Posterior cingulate gyrus (tissue), 11 donors: ENCODE results near the gene RPRD1A.
"Not testable (repeated sequence)": the region's sequence is repeated elsewhere in the genome, so short reads cannot be mapped to it uniquely, and the experiment has no call there.

Experiments used
- DNase-seq, 10 donors: peaks; one replicate each; pipeline versions ENCODE4 v3.0.0 to v3.0.0-alpha.2; 2020 to 2021; ENCODE audit warnings: mixed read lengths in 3 of 10
- intact Hi-C: fragments of 100-400 bp; cut with DNase I; formaldehyde crosslinking; loops from one replicate; pipeline ENCODE4 v1.15.1; 2023

RPRD1A gene

GRCh38 chr18:36081118-36081517 is 13.8 kb upstream of the RPRD1A start:
- DNase-seq, intact Hi-C loops: not testable (repeated sequence)

- no peak for DNase-seq
- intact Hi-C loops, result no loop called here
Measured at GRCh38 chr18:36078751-36079529, 11.6 kb upstream of the RPRD1A start.

GRCh38 chr18:36077764-36078163 is 10.4 kb upstream of the RPRD1A start:
- DNase-seq, result peak in 1 of 10 donors; percentile 60
- intact Hi-C loops, result not testable (repeated sequence)

- intact Hi-C loops, result no loop called here
- DNase-seq, result no peak
Measured at GRCh38 chr18:36075862-36076587, 8.7 kb upstream of the RPRD1A start.

- intact Hi-C loops, result no loop called here
- DNase-seq, result peak in 1 of 10 donors; percentile 29
Measured at GRCh38 chr18:36074435-36074834, 7.1 kb upstream of the RPRD1A start.

GRCh38 chr18:36073676-36074075 is 6.3 kb upstream of the RPRD1A start:
- intact Hi-C loops, result no loop called here

GRCh38 chr18:36072406-36072805 is 5.0 kb upstream of the RPRD1A start:
- DNase-seq, intact Hi-C loops: not testable (repeated sequence)

More at GRCh38 chr18:36073676-36074075, 6.3 kb upstream of the RPRD1A start:
- no peak for DNase-seq

GRCh38 chr18:36066686-36067054 is 689 bp downstream of the RPRD1A start:
- DNase-seq, result no peak
- intact Hi-C loops, result loop anchor here (1.0 to 5.0 kb wide), 2 partner anchors 63 to 94 kb away; partner anchors contain the start of genes ELP2, RMP24 and SLC39A6

- intact Hi-C loops, result loop anchor here (5.0 kb wide), 1 partner anchor 94 kb away; the partner anchor contains the start of gene RMP24
- DNase-seq, result no peak
Measured at GRCh38 chr18:36066001-36066400, 1.4 kb downstream of the RPRD1A start.

GRCh38 chr18:36064809-36065079 is 2.6 kb downstream of the RPRD1A start:
- intact Hi-C loops, result loop anchor here (5.0 kb wide), 1 partner anchor 92 kb away; the partner anchor contains the start of gene RMP24

GRCh38 chr18:36064027-36064808 is 3.1 kb downstream of the RPRD1A start:
- DNase-seq, result peak in 6 of 10 donors; percentile 8 to 83 (median 50)
- intact Hi-C loops, result no loop called here

More at GRCh38 chr18:36064809-36065079, 2.6 kb downstream of the RPRD1A start:
- peak in 1 of 10 donors; percentile 63 for DNase-seq

- intact Hi-C loops, result no loop called here
- DNase-seq, result no peak
Measured at GRCh38 chr18:36058674-36059073, 8.7 kb downstream of the RPRD1A start.

- DNase-seq, result no peak
- intact Hi-C loops, result no loop called here
Measured at GRCh38 chr18:36051760-36052159, 15.6 kb downstream of the RPRD1A start.

GRCh38 chr18:36050479-36050878 is 16.9 kb downstream of the RPRD1A start:
- intact Hi-C loops, result no loop called here
- no peak for DNase-seq

GRCh38 chr18:36047521-36047920 is 19.8 kb downstream of the RPRD1A start:
- no peak for DNase-seq
- intact Hi-C loops, result no loop called here

GRCh38 chr18:36046898-36047297 is 20.5 kb downstream of the RPRD1A start:
- intact Hi-C loops, result no loop called here

GRCh38 chr18:36045241-36045991 is 21.9 kb downstream of the RPRD1A start:
- no peak for DNase-seq
- intact Hi-C loops, result no loop called here

More at GRCh38 chr18:36046898-36047297, 20.5 kb downstream of the RPRD1A start:
- DNase-seq, result no peak

GRCh38 chr18:36043153-36043552 is 24.2 kb downstream of the RPRD1A start:
- intact Hi-C loops, result no loop called here
- DNase-seq, result no peak

- intact Hi-C loops, result no loop called here
- no peak for DNase-seq
Measured at GRCh38 chr18:36041146-36041545, 26.2 kb downstream of the RPRD1A start.

GRCh38 chr18:36038102-36038663 is 29.2 kb downstream of the RPRD1A start:
- intact Hi-C loops, result no loop called here
- DNase-seq, result no peak
